ENCODE data around the gene CDH4. TPM values are rescaled to one million over a fixed set of nuclear protein-coding genes. Genes with fewer than 3 reads are reported as not detected.

The CDH4 gene
- total RNA-seq, 1 donor from 2014 or later = 9.2 TPM

DNA sequence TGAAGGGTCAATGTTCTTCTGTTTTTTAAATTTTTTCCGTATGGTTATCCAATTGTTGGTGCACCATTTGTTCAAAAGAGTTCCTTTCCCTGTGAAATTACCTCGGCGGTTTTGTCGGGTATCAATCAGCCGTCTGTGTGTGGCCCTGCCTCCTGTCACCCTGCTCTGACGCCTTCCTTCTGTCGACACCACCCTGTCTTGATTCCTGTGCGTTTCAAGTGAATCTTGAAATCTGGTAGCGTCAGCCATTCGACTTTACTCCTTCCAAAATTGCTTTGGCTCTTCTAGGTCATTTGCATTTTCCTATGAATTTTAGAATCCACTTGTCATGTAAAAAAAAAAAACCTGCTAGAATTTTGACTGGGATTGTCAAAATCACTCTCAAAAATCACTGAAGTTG, 181.1 kb downstream of the CDH4 start:
- no peak for DNase-seq (ENCODE audit: extremely low read depth, low read depth, low spot score)

DNA sequence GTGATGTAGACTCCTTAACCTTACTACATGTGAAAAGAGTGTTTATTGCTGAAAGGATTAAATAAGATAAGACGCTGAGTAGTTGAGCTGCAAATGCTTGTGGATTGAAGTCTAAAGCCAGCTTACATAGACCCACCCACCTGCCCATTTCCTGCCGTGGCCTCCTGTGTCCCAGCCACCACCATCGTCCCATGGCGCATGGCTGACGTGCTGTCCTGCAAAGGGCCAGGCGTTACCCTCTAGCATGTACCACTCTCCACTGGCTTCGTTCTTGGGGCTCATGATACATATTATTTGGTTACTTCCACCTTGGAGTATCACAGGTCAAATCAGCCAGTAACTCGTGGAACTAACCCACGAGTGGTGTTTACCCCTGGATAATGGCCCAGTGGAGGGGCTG, 181.8 kb downstream of the CDH4 start:
- DNase-seq (ENCODE audit: extremely low read depth, low read depth, low spot score) = no peak

DNA sequence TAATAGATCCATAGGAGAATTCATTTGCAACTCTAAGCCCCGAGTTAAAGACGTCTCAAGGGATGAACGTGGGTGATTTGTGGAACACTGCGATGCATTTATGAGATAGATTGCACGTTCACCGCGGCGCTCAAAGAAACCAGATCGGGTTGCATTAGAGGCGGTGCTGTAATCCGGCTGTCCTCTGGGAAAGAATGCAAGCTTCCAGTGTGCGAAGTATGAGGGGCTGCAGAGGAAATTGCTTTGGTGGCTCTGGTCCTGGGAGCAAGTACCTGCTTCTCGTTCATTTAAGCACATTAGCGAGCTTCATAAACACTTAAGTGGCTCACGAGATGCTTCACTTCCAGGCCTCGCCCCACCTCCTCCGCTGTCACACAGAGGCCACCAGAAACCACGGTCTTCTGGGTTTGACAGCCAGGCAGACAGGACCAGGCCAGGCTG, 182.3 kb downstream of the CDH4 start:
- DNase-seq (ENCODE audit: extremely low read depth, low read depth, low spot score) = no peak

DNA sequence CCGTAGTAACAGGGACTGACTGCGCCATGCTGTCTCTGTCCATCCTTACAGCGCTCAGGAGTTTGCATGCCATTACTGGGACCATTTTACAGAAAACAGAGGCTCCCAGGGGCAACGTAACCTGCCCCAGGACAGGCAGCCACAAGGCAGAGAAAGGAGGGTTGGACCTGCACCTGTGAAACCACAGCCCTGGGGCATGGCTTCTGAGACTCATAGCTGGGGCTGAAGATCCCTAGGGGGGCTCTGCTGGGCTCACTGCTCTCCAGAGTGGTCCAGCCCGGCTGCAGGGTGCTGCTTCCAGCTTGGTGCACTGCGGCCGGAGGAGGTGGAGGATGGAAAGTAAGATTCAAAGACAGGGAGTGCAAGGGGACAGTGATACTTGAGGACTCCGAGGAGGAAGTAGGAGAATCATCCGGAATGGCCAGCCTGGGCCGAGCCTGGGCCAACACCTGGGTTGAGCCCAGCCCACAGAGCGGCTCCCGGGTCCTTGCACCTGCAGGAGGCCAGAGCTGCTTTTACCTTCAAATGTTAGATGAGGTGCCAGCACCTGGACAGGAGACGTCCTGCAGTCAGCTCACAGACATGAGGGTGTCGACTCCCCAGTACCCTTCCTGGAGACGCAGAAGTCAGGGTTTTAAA, 183.2 kb downstream of the CDH4 start:
- DNase-seq (ENCODE audit: extremely low read depth, low read depth, low spot score) = no peak

DNA sequence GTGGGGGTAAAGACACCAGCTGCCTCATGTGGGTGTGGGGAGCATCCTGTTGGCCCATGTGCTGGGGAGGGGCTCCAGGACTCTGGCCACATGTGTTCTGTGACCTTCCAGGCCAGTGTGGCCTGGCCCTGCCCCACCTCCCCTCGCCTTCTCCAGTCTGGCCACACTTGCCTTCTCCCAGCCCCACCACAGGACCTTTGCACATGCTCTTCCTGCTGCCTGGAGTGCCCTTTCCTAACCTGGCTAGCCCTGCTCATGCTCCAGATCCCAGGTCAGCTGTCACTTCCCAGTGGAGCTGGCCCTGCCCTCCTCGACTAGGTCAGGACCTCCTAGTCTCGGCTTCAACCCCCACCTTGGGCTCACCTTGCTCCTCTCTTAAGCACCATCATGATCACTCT, 183.8 kb downstream of the CDH4 start:
- DNase-seq (ENCODE audit: extremely low read depth, low read depth, low spot score) = no peak

DNA sequence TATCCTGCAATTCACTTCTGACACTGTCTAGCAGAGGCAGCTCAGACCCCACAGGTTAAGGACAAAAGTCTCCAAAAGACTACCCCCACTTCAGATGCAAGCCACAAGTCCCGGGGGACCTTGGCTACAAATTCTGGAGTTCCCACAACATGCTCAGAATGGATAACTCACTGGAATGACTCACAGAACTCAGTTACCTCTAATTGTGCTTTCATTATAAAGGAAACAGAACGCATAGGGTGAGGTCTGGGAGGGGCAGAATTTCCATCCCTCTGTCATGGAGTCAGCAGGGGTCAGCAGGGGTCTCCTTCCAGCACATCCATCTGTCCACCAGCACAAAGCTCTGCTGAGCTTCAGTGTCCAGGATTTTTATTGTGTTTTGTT, 184.2 kb downstream of the CDH4 start:
- DNase-seq (ENCODE audit: extremely low read depth, low read depth, low spot score) = no peak

DNA sequence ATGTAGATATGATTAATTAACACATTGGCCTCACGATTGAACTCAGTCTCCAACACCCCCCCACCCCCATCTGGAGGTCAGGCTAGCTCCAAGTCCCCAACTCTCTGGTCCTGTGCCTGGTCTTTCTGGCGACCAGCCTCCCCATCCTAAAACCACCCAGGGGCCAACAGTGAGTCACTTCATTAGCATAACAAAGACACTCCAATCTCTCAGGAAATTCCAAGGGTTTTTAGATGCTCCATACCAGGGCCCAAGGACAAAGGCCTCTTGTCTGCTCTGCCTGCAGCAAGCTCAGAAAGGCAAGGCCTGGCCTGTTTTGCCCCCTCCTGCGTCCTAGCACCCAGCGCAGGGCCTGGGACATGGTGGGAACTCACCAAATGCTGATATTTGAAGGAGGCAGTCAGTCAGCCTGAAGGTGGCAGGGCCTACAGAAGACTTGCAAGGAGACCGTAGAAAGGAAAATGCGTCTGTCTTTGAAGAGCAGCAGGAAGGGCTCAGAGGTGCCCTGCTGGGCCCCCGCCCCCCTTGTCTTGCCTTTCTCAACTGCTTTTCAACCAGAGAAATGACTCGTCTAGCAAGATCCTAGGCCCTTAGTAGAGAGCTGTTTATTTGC, 184.7 kb downstream of the CDH4 start:
- DNase-seq (ENCODE audit: extremely low read depth, low read depth, low spot score) = no peak

DNA sequence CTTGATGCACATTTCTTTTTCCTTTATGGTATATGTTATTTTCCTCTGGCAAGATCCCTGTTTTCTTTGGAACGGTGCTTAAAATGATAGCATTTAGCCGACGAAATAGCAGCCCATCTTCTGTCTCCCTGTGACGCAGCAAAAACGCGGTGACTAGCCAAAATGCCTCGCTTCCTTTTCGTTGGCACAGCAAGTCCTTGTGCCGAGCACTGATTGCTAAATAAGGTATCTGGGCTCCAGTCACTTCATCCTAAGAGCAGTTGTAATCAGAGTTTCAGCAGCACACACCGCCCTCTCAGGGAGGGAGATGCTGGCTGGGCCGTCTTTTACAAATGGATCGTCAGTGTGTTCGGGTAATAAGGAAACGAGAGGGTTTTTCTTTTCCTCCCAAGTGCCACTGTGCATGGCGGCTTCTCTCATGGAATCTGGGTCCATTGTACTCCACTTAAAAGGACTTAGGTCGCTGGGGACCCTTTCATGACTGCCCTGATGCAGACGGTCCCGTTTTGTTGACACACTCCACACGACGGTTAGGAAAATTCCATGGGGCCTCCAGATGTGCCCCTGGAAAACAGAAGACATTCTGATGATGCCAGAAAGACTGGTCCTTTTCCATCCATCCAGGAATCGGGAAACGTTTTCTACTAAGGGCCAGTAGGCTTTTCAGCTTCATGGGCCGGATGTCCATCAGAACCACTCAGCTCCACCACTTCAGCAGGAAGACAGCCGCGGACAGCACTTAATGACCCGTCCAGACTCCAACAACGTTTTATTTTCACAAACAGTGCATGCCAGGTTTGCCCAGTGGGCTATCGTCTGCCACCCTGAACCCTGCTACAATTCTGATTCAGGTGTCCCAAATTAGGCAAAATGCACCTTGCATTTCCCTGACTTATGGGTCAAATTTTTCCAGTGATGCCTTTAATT, 185.5 kb downstream of the CDH4 start:
- DNase-seq (ENCODE audit: extremely low read depth, low read depth, low spot score) = no peak

DNA sequence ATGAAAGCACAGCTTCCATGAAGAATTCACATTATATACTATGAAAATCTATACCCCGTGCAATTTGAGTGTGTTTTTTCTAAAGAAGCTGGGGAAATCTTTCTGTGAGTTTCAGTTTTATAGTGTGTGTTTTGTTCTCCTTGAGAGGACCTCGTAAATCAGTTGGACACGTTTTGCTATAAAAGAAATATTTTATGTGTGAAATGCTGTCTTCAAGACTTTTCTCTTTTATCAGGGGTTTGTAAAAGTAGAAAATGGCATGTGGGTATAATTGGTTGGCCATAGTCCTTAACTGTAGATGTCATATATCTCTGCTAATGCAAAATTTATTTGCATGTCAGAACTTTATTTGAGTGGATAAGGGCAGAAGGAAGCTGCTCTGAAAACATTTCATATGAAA, 186.2 kb downstream of the CDH4 start:
- DNase-seq (ENCODE audit: extremely low read depth, low read depth, low spot score) = no peak

DNA sequence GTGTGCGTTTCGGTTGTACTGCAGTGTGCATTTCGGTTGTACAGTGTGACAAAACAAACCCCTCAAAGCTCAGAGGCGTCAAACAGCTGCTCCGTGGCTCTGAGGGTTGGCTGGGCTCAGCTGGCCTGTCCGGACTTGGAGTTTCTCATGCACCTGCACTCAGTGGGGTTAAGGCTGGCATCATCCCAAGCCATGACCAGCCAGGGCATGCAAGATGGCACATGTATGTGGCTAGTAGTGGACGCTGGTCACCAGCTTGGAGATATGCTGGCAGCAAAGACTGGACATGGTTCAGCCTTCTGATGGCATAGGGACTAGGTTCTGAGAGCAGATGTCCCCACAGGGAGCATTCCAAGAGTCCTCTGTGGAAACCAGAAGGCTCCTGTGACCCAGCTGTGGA, 187.2 kb downstream of the CDH4 start:
- no peak for DNase-seq (ENCODE audit: extremely low read depth, low read depth, low spot score)

DNA sequence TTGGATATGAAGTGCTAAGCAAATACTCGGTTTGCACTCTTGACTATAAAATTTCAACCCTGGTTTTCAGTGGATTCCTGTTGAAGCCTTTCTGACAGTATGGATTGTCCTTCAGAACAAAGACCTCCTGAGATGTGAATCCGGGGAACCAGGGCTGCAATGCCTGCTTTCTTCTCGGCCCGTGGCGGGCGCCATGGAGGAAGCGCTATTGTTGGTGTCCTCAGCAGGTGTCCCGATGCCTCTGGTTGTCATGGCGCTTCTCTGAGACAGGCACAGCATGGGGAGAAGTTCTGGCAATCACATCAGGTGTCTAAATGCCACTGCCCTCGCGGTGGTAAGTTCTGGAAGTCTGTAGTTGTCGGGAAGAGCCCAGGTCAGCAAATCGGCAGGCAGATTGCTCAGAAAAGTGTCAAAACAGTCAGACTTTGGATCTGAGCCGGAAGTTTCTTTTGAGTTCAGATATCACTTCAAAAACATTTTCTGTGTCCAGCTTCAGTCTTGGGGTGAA, 188.5 kb downstream of the CDH4 start:
- DNase-seq (ENCODE audit: extremely low read depth, low read depth, low spot score) = no peak

DNA sequence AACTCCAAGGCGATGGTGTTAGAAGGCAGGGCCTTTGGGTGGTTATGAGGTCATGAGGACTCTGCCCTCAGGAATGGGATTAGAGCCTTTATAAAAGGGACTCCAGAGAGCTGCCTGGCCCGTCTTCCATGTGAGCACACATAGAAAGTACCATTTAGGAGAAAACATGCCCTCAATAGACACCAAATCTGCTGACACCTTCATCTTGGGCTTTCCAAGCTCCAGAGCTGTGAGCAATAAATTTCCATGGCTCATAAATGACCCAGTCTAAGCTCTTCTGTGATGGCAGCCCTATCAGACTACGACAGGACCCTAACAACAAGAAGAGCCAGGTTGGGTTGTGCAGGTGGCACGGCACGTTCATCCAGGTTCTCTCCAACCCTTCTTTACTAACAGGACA, 189.5 kb downstream of the CDH4 start:
- no peak for DNase-seq (ENCODE audit: extremely low read depth, low read depth, low spot score)

DNA sequence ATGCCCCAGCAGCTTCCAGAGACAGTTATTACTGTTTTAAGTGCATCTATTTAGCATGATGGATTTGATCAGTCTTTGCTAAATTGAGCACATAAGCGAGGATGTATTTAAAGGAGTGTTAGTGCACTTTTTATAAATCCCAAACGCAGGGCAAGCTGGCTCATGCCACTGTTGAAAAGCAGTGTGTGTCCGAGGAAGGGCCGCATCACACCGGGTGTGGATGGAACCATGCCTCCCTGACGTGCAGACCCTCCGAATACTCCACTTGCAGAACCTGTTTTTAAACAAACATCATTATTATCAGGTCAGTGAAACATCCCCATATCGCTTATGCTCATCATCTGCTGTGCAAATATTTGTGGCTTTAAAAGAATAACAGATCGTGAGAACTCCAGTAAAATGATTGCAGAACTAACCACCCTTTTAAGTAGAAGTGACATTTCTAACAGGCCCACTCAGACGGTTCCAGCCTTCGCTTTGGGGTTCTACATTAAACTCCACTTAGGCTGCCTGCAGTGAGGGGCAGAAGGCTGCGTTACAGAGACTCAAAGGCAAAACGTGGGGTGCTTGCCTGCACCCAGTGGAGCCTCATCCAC, 190.1 kb downstream of the CDH4 start:
- DNase-seq (ENCODE audit: extremely low read depth, low read depth, low spot score) = no peak

DNA sequence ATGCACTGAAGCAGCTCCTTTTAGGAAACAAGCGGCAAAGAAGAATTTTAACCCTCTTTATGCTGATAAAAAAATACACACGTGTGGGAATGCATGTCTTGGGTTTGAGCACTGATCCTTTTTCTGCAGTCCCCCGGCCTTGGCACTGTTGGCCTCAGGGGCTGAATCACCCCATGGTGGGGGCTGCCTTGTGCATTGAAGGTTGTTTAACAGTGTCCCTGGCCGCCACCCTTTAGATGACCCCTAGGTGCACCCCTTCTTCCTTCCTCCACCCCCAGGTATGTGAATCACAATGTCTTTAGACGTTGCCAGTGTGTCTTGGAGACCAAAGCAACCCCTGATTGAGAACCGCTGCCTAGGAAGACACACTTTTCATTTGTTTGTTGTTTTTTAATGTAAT, 190.7 kb downstream of the CDH4 start:
- DNase-seq (ENCODE audit: extremely low read depth, low read depth, low spot score) = no peak

DNA sequence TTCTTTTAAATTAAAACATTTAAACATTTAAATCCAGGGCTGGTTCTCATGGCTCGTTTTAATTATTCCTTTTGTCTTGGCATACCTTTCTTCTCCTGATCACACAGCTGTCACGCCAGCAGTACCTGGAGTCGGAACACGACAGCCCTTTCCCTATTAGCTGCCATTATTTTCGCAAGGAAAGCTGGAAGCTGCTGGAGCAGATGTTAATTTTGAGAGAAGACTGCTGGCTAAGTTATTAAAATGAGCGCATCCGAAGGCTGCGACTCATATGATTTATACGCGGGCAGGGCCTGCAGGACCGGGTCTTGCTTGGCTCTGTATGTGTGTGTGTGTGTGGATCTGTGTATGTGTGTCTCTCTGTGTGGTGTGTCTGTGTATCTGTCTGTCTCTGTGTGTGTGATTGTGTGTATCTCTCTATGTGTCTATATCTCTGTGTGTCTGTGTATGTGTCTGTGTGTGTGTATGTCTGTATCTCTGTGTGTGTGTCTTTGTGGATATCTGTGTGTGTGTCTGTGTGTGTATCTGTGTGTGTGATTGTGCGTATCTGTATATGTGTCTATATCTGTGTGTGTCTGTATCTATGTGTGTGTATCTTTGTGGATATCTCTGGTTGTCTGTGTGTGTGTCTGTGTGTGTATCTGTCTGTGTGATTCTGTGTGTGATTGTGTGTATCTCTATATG, 191.5 kb downstream of the CDH4 start:
- DNase-seq (ENCODE audit: extremely low read depth, low read depth, low spot score) = no peak

DNA sequence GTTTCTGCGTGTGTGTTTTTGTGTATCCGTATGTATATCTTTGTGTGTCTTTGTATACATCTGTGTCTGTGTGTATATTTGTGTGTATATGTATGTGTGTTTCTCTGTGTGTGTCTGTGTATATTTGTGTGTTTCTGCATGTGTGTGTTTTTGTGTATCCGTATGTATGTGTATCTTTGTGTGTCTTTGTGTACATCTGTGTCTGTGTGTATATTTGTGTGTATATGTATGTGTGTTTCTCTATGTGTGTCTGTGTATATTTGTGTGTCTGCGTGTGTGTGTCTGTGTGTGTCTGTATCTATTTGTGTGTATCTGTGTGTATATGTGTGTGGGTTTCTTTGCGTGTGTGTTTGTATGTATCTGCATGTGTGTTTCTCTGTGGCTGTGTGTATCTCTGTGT, 192.6 kb downstream of the CDH4 start:
- no peak for DNase-seq (ENCODE audit: extremely low read depth, low read depth, low spot score)

DNA sequence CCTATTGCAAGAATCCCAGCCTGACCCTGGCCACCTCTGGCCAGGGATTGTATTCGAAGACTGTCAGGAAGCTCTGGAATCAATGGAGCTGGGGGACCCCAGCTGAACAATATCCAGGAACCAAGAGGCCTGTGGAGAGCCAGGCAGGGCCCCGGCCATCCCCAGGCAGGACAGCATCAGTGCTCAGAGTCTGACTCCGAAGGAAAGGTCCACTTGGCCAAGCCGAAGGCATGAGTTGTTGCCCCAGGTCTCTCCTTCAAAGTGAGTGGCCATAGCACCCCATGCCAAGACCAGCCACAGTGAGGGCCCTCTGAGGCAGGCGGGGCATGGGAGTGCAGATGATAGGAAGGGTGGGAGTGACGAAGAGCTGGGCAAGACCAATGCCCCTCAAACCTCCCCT, 193.1 kb downstream of the CDH4 start:
- no peak for DNase-seq (ENCODE audit: extremely low read depth, low read depth, low spot score)

DNA sequence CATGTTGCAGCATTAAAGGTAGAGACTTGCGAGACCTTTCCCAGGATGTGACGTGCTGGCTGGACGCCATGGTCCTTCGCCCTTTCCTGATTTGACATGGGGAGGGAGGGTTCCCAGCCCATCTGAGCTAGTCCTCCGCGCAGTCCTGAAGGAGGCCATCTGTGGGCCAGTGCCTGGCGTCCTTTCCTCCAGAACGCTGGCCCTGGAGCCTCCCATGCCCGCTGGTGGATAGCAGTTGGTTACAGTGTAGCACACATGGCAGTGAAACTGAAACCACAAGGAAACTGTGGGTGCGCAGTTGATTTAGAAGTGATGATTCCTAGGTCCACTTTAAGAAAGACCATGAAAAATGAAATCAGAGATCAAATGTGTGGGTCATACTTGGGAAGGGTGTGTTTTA, 193.7 kb downstream of the CDH4 start:
- no peak for DNase-seq (ENCODE audit: extremely low read depth, low read depth, low spot score)

DNA sequence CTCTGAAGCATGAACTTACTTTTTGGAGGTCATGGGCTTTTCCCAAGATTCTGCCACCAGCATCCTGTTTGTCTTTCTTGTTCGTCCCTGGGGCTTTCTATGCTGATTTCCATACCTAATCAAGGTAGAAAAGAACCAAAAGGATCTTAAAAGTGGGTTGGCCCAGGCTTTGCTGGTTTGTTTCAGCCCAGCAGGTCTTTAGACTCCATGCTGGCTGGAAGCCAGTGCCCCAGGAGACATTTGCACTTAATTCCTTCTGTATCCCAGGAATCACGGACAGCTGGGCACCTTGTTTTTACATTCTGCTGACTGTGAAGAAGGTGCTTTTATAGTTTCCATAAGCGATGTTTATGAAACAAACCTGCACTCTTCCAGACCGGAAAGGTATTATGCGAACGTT, 195.9 kb downstream of the CDH4 start:
- no peak for DNase-seq (ENCODE audit: extremely low read depth, low read depth, low spot score)

DNA sequence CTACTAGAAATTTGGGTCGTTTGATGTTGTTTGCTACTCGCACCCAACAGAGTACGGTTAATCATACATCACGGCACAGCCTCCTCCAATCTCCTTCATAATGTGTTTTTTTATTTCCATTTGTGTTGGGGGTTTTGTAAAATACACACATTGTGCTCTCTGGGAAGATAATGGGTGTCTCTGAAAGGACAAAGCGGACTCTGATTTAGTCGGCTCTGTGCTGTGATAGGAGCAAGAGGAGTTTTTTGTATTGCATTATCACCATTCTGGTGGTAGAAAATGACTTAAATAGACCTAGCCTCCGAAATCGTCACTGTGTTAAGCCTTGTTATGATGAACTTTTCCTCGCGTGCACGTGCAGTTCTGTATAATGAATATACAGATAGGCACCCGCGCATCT, 196.3 kb downstream of the CDH4 start:
- DNase-seq (ENCODE audit: extremely low read depth, low read depth, low spot score) = no peak

All from glomerular endothelial cell (primary cell).